SK-N-SH (cell line): Measurements from ENCODE around the gene TUBA8. TPM values are rescaled to one million over a fixed set of nuclear protein-coding genes. Genes with fewer than 3 reads are reported as not detected.
A peak's percentile ranks its signal among the peaks of the same experiment; 100 is the strongest.
"Not testable (repeated sequence)": the region's sequence is repeated elsewhere in the genome, so short reads cannot be mapped to it uniquely, and the experiment has no call there.

Experiments
- CTCF ChIA-PET: fragments of 300-600, 350-600 bp; formaldehyde crosslinking; extraction: SDS; loops from one replicate; lab custom pipeline; 2021; lab: Yijun Ruan, JAX
- POLR2A ChIA-PET: fragments of 350-600 bp; sonication (Branson Sonifier 250); formaldehyde crosslinking; extraction: SDS; loops from one replicate; lab custom pipeline; 2020; ENCODE audit warnings: antibody characterized with exemption, inconsistent platforms; lab: Yijun Ruan, JAX
- DNase-seq: peaks from one replicate; pipeline ENCODE4 v3.0.0; 2012
- H2AFZ ChIP-seq: fragments of 200-600 bp; sonication (generic); 2 replicates; pipeline ENCODE4 v1.8.1; 2016; ENCODE audit warnings: antibody characterized with exemption, mild to moderate bottlenecking, low read depth
- H3F3A ChIP-seq: fragments of 200-600 bp; sonication (generic); replicated peaks from 2 replicates; pipeline ENCODE3; 2016; ENCODE audit warnings: antibody characterized with exemption, mild to moderate bottlenecking; ENCODE audit not compliant: insufficient read depth
- H3K27ac ChIP-seq, 2 experiments: fragments of 200-500 bp in 1 of 2; fragments of 200-600 bp in 1 of 2; sonication (Bioruptor generic) in 1 of 2; sonication (generic), shearing (Covaris generic) in 1 of 2; 2 replicates each; pipeline versions ENCODE4 v1.5.1 to v1.6.1; 2014 to 2016; ENCODE audit warnings: low read depth in 2 of 2, inconsistent platforms in 1 of 2, low read length in 1 of 2, mild to moderate bottlenecking in 1 of 2, mixed read lengths in 1 of 2
- H3K27me3 ChIP-seq: fragments of 200-600 bp; sonication (generic), shearing (Covaris generic); 2 replicates; pipeline ENCODE4 v1.6.1; 2016; ENCODE audit warnings: mixed run types; ENCODE audit not compliant: insufficient read depth
- H3K36me3 ChIP-seq, 2 experiments: fragments of 200-500 bp in 1 of 2; fragments of 200-600 bp in 1 of 2; sonication (Bioruptor generic) in 1 of 2; sonication (generic) in 1 of 2; replicated peaks in 1 of 2; 2 replicates each; pipeline versions ENCODE3 to v1.5.1; 2014 to 2016; ENCODE audit warnings: low read length in 1 of 2, mild to moderate bottlenecking in 1 of 2; ENCODE audit not compliant: insufficient read depth in 2 of 2, control insufficient read depth in 1 of 2
- H3K4me1 ChIP-seq, 2 experiments: fragments of 200-500 bp in 1 of 2; fragments of 200-600 bp in 1 of 2; sonication (Bioruptor generic) in 1 of 2; sonication (generic), shearing (Covaris generic) in 1 of 2; 2 replicates each; pipeline versions ENCODE4 v1.5.1 to v1.6.1; 2014 to 2016; ENCODE audit warnings: low read depth in 1 of 2, low read length in 1 of 2, mixed run types in 1 of 2; ENCODE audit not compliant: insufficient read depth in 2 of 2, control insufficient read depth in 1 of 2
- H3K4me2 ChIP-seq: fragments of 200-600 bp; sonication (generic), shearing (Covaris generic); 2 replicates; pipeline ENCODE4 v1.6.1; 2017; ENCODE audit warnings: mixed run types
- H3K4me3 ChIP-seq, 2 experiments: fragments of 200-500 bp in 1 of 2; fragments of 200-600 bp in 1 of 2; sonication (Bioruptor generic) in 1 of 2; sonication (generic), shearing (Covaris generic) in 1 of 2; 2 replicates each; pipeline versions ENCODE4 v1.5.1 to v1.8.1; 2014 to 2016; ENCODE audit warnings: low read depth in 2 of 2, inconsistent platforms in 1 of 2, low read length in 1 of 2, mild to moderate bottlenecking in 1 of 2, mixed read lengths in 1 of 2, moderate library complexity in 1 of 2
- H3K79me2 ChIP-seq: fragments of 200-600 bp; sonication (generic); 2 replicates; pipeline ENCODE4 v1.8.1; 2017; ENCODE audit warnings: mild to moderate bottlenecking; ENCODE audit not compliant: insufficient read depth
- H3K9ac ChIP-seq: fragments of 200-600 bp; sonication (generic); 2 replicates; pipeline ENCODE4 v1.6.1; 2017; ENCODE audit warnings: mixed run types
- H3K9me2 ChIP-seq: fragments of 200-600 bp; sonication (generic); 2 replicates; pipeline ENCODE4 v1.6.1; 2017; ENCODE audit warnings: mixed run types
- H3K9me3 ChIP-seq: fragments of 200-600 bp; sonication (generic); 2 replicates; pipeline ENCODE4 v1.6.1; 2017; ENCODE audit warnings: mixed run types, mild to moderate bottlenecking, moderate library complexity
- H4K20me1 ChIP-seq: fragments of 200-600 bp; sonication (generic); 2 replicates; pipeline ENCODE4 v1.6.1; 2017; ENCODE audit warnings: mild to moderate bottlenecking, mixed run types; ENCODE audit not compliant: insufficient read depth
- GATA2 ChIP-seq: sonication (generic); formaldehyde crosslinking; IDR thresholded peaks from 2 replicates; pipeline ENCODE4 v1.5.0; 2020; ENCODE audit warnings: mild to moderate bottlenecking, missing genetic modification reagents
- MXI1 ChIP-seq: IDR thresholded peaks from 2 replicates; pipeline ENCODE4 v1.6.1; 2012; ENCODE audit warnings: mild to moderate bottlenecking, low read depth, low read length, improper control_type of control experiment
- NFIC ChIP-seq: IDR thresholded peaks from 2 replicates; pipeline ENCODE4 v1.4.0; 2012; ENCODE audit warnings: borderline replicate concordance
- RXRA ChIP-seq: IDR thresholded peaks from 2 replicates; pipeline ENCODE4 v1.4.0; 2012; ENCODE audit warnings: low read depth, mild to moderate bottlenecking, borderline replicate concordance
- TCF12 ChIP-seq: IDR thresholded peaks from 2 replicates; pipeline ENCODE4 v1.4.0; 2012
- YY1 ChIP-seq: IDR thresholded peaks from 2 replicates; pipeline ENCODE4 v1.4.0; 2012; ENCODE audit warnings: low read depth, mild to moderate bottlenecking
- WGBS: methylation state at CpG from one replicate; pipeline ENCODE4 v1.1.6; 2017; ENCODE audit warnings: low lambda C conversion rate; 5-methylcytosine and 5-hydroxymethylcytosine counted together
- polyA plus RNA-seq, 3 experiments: library from polyadenylated mRNA; depleted of rRNA; stranded (reverse); fragments of >200 nt; gene quantifications; 2 replicates each; pipeline ENCODE4 v1.2.3, GENCODE V29; 2012
- TF ChIP-seq, protein P1 (sequence below): IDR thresholded peaks from 2 replicates; pipeline ENCODE4 v1.4.0; 2012; ENCODE audit warnings: low read depth
- TF ChIP-seq, protein P2 (sequence below): IDR thresholded peaks from 2 replicates; pipeline ENCODE4 v1.4.0; 2012; ENCODE audit warnings: low read depth, borderline replicate concordance
- TF ChIP-seq, protein P3 (sequence below): fragments of 150-350 bp; IDR thresholded peaks from 2 replicates; pipeline ENCODE4 v1.6.1; 2016; ENCODE audit warnings: mild to moderate bottlenecking, low read depth, low read length

TUBA8 gene
- 1.7 and 2.1 TPM in 2 replicates for polyA plus RNA-seq (2012; rRNA removed)
- 1.0 and 1.2 TPM in 2 replicates for polyA plus RNA-seq (2012; cell fraction: cytosol; rRNA removed)
- 6.8 and 7.7 TPM in 2 replicates for polyA plus RNA-seq (2012; cell fraction: nucleus; rRNA removed)

DNA sequence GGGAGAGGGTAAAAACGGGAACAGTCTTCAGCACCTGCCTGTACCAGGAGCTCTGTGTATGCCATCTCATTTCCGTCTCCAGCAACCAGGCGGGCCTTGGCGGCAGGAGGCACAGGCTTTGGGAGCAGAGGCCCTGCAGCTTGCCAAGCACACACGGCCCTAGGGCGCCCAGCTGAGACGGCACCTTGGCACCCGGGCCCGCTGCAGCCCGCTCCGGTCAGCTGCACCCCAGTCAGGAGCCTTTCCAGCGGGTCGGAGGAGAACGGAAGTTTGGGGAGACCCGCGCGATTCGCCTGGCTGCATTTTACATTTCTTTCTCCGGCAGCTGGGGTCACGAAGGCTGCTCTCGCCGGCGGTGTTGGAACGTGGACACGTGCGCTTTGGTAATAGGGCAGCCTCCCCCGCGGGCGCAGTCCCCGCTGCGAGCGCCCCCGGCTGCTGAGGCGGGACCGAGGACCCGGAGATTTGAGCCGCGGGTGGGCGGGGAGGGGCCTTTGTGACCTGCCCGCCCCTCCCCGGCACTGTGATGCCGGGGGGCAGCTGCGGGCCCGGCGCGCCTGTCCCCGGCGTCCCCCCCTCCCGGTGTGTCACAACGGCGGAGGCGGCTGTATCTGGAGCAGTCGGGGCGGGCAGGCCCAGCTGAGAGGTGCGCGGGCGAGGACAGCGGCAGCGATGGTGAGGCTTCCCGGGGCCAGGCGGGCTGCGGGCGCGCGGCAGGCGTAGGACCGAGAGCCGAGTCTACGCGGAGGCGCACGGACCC is at the start of gene TUBA8:
Gene TUBA8, plus strand, starts transcription at position 616 of the 760 bp plus-strand sequence. Its CDS starts 57 bp downstream, at position 673.
- TF ChIP-seq MXI1, result peak; percentile 63
- no peak for TF ChIP-seq GATA2 (CRISPR knock-in tag)
- TF ChIP-seq, protein P1, sequence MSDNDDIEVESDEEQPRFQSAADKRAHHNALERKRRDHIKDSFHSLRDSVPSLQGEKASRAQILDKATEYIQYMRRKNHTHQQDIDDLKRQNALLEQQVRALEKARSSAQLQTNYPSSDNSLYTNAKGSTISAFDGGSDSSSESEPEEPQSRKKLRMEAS, result peak; percentile 58
- Histone ChIP-seq H3K27me3 (no peaks in the 10 kb centered on the region), H3K79me2 (no peaks in the 10 kb centered on the region), H4K20me1 (no peaks in the 10 kb centered on the region), H3F3A (no peaks in the 10 kb centered on the region), H3K4me3 (peak within 1 kb of the TSS in 1 of 2 experiments; percentile 39; a peak in 2 of 4 replicates), H3K27ac (no peak within 1 kb of the TSS), H3K9ac (no peak within 1 kb of the TSS), H3K36me3 (no peaks in the 10 kb centered on the region), H2AFZ (peak within 1 kb of the TSS; percentile 46; the same call in 1 of the 2 replicates), H3K9me2 (no peaks in the 10 kb centered on the region), H3K4me2 (peak within 1 kb of the TSS; percentile 67), H3K9me3 (no peaks in the 10 kb centered on the region), H3K4me1 (peaks cover 0 to 14% of the 10 kb centered on the region in 2 experiments; a peak in 1 of 4 replicates)
- ChIA-PET POLR2A (no interaction called here), CTCF (interaction anchor here (0.9 kb wide), 1 partner anchor 34 kb away, joined by 3 read pairs; no protein-coding TSS in a partner anchor)
- 35% methylated on average over 3 of the region's 72 CpGs for WGBS
- peak; percentile 87 for DNase-seq

DNA sequence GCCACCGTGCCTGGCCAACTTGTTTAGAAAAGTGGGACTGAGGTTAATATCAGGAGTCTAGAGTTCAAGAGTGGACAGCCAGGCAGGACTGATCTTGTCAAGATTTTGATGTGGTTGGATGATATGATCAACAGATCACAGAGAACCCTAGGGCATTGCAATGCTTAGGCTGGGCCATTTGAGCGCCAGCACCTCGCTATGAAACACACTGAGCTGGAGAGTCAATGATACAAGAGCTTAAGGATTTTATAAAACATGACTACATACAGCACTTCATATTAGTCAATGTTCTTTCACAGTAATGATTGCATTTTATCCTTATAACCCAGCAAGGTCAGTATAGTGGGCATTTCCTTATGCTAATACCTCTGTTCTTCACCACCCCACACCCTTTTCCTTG is 48.2 kb upstream of the TUBA8 start:
- ChIA-PET POLR2A (interaction anchor here (1.2 kb wide), 1 partner anchor 15 kb away, joined by 5 read pairs; the partner anchor contains the start of gene PEX26), CTCF (interaction anchor here (1.1 to 4.0 kb wide), 5 partner anchors 10 to 504 kb away, joined by 3 to 32 read pairs (median 6); no protein-coding TSS in a partner anchor)
- no peak overlapping the region for H3K27ac ChIP-seq
- TF ChIP-seq, protein P2, sequence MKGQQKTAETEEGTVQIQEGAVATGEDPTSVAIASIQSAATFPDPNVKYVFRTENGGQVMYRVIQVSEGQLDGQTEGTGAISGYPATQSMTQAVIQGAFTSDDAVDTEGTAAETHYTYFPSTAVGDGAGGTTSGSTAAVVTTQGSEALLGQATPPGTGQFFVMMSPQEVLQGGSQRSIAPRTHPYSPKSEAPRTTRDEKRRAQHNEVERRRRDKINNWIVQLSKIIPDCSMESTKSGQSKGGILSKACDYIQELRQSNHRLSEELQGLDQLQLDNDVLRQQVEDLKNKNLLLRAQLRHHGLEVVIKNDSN, result no peak
- TF ChIP-seq TCF12 (no peak), NFIC (no peak), RXRA (no peak)
- no peaks in the 10 kb centered on the region for H3K36me3 ChIP-seq
- no peaks in the 10 kb centered on the region for H4K20me1 ChIP-seq
- H3K9me3 ChIP-seq, result no peaks in the 10 kb centered on the region
- WGBS, result 100% methylated on average over 3 of the region's 3 CpGs
- H3K79me2 ChIP-seq, result no peaks in the 10 kb centered on the region
- no peak for DNase-seq
- no peak overlapping the region for H3K4me3 ChIP-seq
- H3F3A ChIP-seq, result no peaks in the 10 kb centered on the region
- no peaks in the 10 kb centered on the region for H3K27me3 ChIP-seq
- no peaks in the 10 kb centered on the region for H3K9me2 ChIP-seq
- no peak overlapping the region for H2AFZ ChIP-seq
- H3K9ac ChIP-seq, result no peak overlapping the region
- no peak overlapping the region for H3K4me2 ChIP-seq
- peaks cover 0 to 13% of the 10 kb centered on the region in 2 experiments; a peak in 1 of 4 replicates for H3K4me1 ChIP-seq

DNA sequence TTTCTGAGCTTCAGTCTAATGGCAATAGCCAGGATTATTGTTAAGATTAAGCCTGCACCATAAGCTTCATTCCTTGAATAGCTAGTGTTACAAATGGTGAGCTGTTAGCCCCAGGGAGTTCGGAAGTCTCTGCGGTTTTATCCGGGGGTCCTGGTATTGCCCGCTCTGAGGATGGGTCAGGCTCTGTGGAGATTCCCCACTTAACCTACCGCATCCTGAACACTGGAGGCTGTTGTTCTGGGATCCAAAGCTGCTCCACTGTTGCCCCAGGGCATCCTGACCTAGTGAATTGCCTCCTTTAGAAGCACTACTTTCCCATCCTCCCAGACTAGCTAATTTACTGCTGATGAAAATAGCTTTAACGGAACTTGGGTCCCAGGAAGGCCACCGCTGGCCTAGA is 47.3 kb upstream of the TUBA8 start:
- Histone ChIP-seq H3K4me2 (no peak overlapping the region), H3K79me2 (no peaks in the 10 kb centered on the region), H3K9me3 (no peaks in the 10 kb centered on the region), H3K27me3 (no peaks in the 10 kb centered on the region), H3K9me2 (no peaks in the 10 kb centered on the region)
- CTCF ChIA-PET, result interaction anchor here (1.3 to 4.0 kb wide), 4 partner anchors 9 to 232 kb away, joined by 3 to 32 read pairs (median 7); no protein-coding TSS in a partner anchor
- TF ChIP-seq YY1 (no peak), MXI1 (no peak), RXRA (no peak), GATA2 (CRISPR knock-in tag) (no peak)
- TF ChIP-seq, protein P3, sequence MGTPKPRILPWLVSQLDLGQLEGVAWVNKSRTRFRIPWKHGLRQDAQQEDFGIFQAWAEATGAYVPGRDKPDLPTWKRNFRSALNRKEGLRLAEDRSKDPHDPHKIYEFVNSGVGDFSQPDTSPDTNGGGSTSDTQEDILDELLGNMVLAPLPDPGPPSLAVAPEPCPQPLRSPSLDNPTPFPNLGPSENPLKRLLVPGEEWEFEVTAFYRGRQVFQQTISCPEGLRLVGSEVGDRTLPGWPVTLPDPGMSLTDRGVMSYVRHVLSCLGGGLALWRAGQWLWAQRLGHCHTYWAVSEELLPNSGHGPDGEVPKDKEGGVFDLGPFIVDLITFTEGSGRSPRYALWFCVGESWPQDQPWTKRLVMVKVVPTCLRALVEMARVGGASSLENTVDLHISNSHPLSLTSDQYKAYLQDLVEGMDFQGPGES, result no peak
- TF ChIP-seq, protein P2, result no peak
- TF ChIP-seq, all 33 proteins: peak for 0
- WGBS, result 83% methylated on average over 7 of the region's 7 CpGs
- 0 out of 4 replicates have a peak, but pooled peaks cover 0 to 12% of the 10 kb centered on the region in 2 experiments for H3K4me1 ChIP-seq
- H3K27ac ChIP-seq, result no peak overlapping the region
- POLR2A ChIA-PET, result interaction anchor here (1.2 kb wide), 1 partner anchor 15 kb away, joined by 5 read pairs; the partner anchor contains the start of gene PEX26
- H3F3A ChIP-seq, result no peaks in the 10 kb centered on the region
- no peaks in the 10 kb centered on the region for H3K36me3 ChIP-seq
- H3K9ac ChIP-seq, result no peak overlapping the region
- H3K4me3 ChIP-seq, result no peak overlapping the region
- H2AFZ ChIP-seq, result no peak overlapping the region
- H4K20me1 ChIP-seq, result no peaks in the 10 kb centered on the region
- DNase-seq, result no peak

DNA sequence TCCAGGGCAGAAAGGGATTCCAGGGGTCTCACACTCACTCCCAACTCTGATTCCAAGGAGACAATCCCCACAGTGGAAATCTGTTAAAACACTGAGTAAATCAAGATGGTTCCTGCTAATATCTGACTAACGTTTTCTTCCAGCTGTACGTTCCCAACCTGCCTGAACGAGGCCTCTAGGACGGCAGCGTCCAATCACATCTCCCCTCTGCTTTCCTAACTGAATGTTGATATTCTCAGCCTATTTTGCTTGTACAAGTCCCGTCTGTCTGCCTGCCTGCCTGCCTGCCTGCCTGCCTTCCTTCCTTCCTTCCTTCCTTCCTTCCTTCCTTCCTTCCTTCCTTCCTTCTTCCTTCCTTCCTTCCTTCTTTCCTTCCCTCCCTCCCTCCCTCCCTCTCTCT is 46.9 kb upstream of the TUBA8 start:
- H3K4me3 ChIP-seq, H2AFZ ChIP-seq, H3K27me3 ChIP-seq, H3F3A ChIP-seq, H3K27ac ChIP-seq, H3K79me2 ChIP-seq, H3K9ac ChIP-seq, DNase-seq, H3K4me2 ChIP-seq, POLR2A ChIA-PET, H3K9me2 ChIP-seq, H4K20me1 ChIP-seq, H3K9me3 ChIP-seq, H3K36me3 ChIP-seq: not testable (repeated sequence)
- CTCF ChIA-PET, result interaction anchor here (1.3 to 4.0 kb wide), 4 partner anchors 9 to 233 kb away, joined by 3 to 32 read pairs (median 7); no protein-coding TSS in a partner anchor
- WGBS, result 94% methylated on average over 6 of the region's 6 CpGs
- 0 out of 4 replicates have a peak, but pooled peaks cover 0 to 12% of the 10 kb centered on the region in 2 experiments for H3K4me1 ChIP-seq
